NCI-H1417 treated with DMSO at 0.1 percent for 48 hours (cell line): ENCODE data around the gene B3GALT2.

Experiments used
- DNase-seq: peaks from one replicate; lab custom pipeline; 2025; lab: John Stamatoyannopoulos, UW

The B3GALT2 gene

GRCh38 chr1:193183019-193183627 is 3.3 kb downstream of the B3GALT2 start:
- DNase-seq: peak; percentile 65

GRCh38 chr1:193181985-193182384 is 4.4 kb downstream of the B3GALT2 start:
- no peak for DNase-seq

- no peak for DNase-seq
Observed at GRCh38 chr1:193181536-193181935, 4.9 kb downstream of the B3GALT2 start.

- DNase-seq: no peak
Observed at GRCh38 chr1:193179094-193179493, 7.3 kb downstream of the B3GALT2 start.

- no peak for DNase-seq
Observed at GRCh38 chr1:193176788-193177187, 9.6 kb downstream of the B3GALT2 start.

GRCh38 chr1:193176113-193176512 is 10.3 kb downstream of the B3GALT2 start:
- no peak for DNase-seq

GRCh38 chr1:193157360-193157759 is 29.1 kb downstream of the B3GALT2 start:
- no peak for DNase-seq

- no peak for DNase-seq
Observed at GRCh38 chr1:193156822-193157142, 29.6 kb downstream of the B3GALT2 start.

GRCh38 chr1:193156117-193156821 is 30.1 kb downstream of the B3GALT2 start:
- DNase-seq: no peak

- DNase-seq: no peak
Observed at GRCh38 chr1:193144999-193145398, 41.4 kb downstream of the B3GALT2 start.

GRCh38 chr1:193144361-193144938 is 42.0 kb downstream of the B3GALT2 start:
- no peak for DNase-seq

GRCh38 chr1:193143285-193143684 is 43.1 kb downstream of the B3GALT2 start:
- no peak for DNase-seq

- no peak for DNase-seq
Observed at GRCh38 chr1:193142409-193142808, 44.0 kb downstream of the B3GALT2 start.

GRCh38 chr1:193141804-193142203 is 44.6 kb downstream of the B3GALT2 start:
- no peak for DNase-seq

GRCh38 chr1:193140254-193140653 is 46.2 kb downstream of the B3GALT2 start:
- no peak for DNase-seq

- no peak for DNase-seq
Observed at GRCh38 chr1:193131266-193131860, 55.0 kb downstream of the B3GALT2 start.
